ENCODE measurements around the gene LGR4.

Gene LGR4

GRCh38 chr11:27373856-27374602, 98.6 kb downstream of the LGR4 start:
- no peaks in the 10 kb centered on the region for H3K9me3 ChIP-seq (ENCODE audit: insufficient read depth, low read length)
- H3K9ac ChIP-seq (ENCODE audit: insufficient read length, low read depth): no peak overlapping the region
- no peak overlapping the region for H3K4me3 ChIP-seq (ENCODE audit: insufficient read length, low read depth)
- peaks cover 28% of the 10 kb centered on the region for H3K36me3 ChIP-seq (ENCODE audit: insufficient read depth, insufficient read length, low read length)
- no peaks in the 10 kb centered on the region for H3K4me1 ChIP-seq (ENCODE audit: insufficient read depth, insufficient read length)
- TF ChIP-seq ZNF274 (IDR thresholded peaks at IDR 0.05; ENCODE audit: low read depth, low read length) (no peak), SUZ12 (IDR thresholded peaks at IDR 0.05; ENCODE audit: extremely low read depth, insufficient read depth, insufficient read length) (no peak), YY1 (IDR thresholded peaks at IDR 0.05; ENCODE audit: insufficient read depth, insufficient read length) (no peak)
- H3K27me3 ChIP-seq (ENCODE audit: insufficient read depth, insufficient read length): no peaks in the 10 kb centered on the region
- no peak for DNase-seq (ENCODE audit: low read depth, low spot score)

DNA sequence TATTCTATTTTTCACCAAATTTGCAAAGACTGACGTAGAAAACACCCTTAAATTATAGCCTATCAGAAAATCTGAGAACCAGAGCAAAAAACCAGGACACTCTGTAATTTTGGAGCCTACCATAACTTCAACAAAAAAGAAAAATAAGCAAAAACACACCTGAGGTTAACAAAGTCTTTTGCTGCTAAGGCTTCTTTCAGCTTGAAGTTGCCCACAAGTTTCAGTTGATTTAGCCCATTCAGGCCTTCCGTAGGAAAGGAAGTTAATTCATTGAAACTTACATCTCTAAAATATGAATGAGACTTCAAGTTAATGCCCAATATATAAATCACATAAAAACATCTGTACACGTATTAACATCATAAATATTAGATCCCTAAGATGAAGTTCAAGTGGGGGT, 99.2 kb downstream of the LGR4 start:
- Histone ChIP-seq H3K36me3 (ENCODE audit: insufficient read depth, insufficient read length, low read length) (peaks cover 31% of the 10 kb centered on the region), H3K9ac (ENCODE audit: insufficient read length, low read depth) (no peak overlapping the region), H3K4me1 (ENCODE audit: insufficient read depth, insufficient read length) (no peaks in the 10 kb centered on the region), H3K9me3 (ENCODE audit: insufficient read depth, low read length) (no peaks in the 10 kb centered on the region), H3K4me3 (ENCODE audit: insufficient read length, low read depth) (no peak overlapping the region), H3K27me3 (ENCODE audit: insufficient read depth, insufficient read length) (no peaks in the 10 kb centered on the region)
- TF ChIP-seq SUZ12 (IDR thresholded peaks at IDR 0.05; ENCODE audit: extremely low read depth, insufficient read depth, insufficient read length) (no peak), ZNF274 (IDR thresholded peaks at IDR 0.05; ENCODE audit: low read depth, low read length) (no peak), YY1 (IDR thresholded peaks at IDR 0.05; ENCODE audit: insufficient read depth, insufficient read length) (no peak)
- DNase-seq (ENCODE audit: low read depth, low spot score): no peak

- Histone ChIP-seq H3K4me3 (ENCODE audit: insufficient read length, low read depth) (no peak overlapping the region), H3K9ac (ENCODE audit: insufficient read length, low read depth) (no peak overlapping the region), H3K36me3 (ENCODE audit: insufficient read depth, insufficient read length, low read length) (peaks cover 37% of the 10 kb centered on the region), H3K27me3 (ENCODE audit: insufficient read depth, insufficient read length) (no peaks in the 10 kb centered on the region), H3K4me1 (ENCODE audit: insufficient read depth, insufficient read length) (no peaks in the 10 kb centered on the region), H3K9me3 (ENCODE audit: insufficient read depth, low read length) (no peaks in the 10 kb centered on the region)
- TF ChIP-seq SUZ12 (IDR thresholded peaks at IDR 0.05; ENCODE audit: extremely low read depth, insufficient read depth, insufficient read length) (no peak), YY1 (IDR thresholded peaks at IDR 0.05; ENCODE audit: insufficient read depth, insufficient read length) (no peak), ZNF274 (IDR thresholded peaks at IDR 0.05; ENCODE audit: low read depth, low read length) (no peak)
- no peak for DNase-seq (ENCODE audit: low read depth, low spot score)
These were observed 100.4 kb downstream of the LGR4 start for GRCh38 chr11:27372164-27372563.

DNA sequence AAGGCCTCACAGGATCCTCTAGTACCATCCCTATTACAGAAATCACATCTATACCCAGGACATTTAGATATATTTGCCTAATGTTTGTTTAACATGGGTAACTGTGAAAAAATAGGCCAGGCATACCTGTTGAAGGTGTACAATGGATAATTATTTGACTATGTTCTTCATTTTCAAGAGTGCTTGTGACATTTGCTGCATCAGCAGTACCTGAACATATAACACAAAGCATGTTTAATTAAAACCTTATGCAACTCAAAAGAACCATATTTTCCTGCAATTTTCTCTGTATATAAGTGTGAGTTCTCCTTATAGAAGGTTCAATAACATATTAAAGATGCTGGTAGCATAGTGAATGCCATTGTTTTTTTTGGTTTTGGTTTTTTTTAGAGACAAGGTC, 101.1 kb downstream of the LGR4 start:
- H3K27me3 ChIP-seq (ENCODE audit: insufficient read depth, insufficient read length): no peaks in the 10 kb centered on the region
- DNase-seq (ENCODE audit: low read depth, low spot score): no peak
- peaks cover 37% of the 10 kb centered on the region for H3K36me3 ChIP-seq (ENCODE audit: insufficient read depth, insufficient read length, low read length)
- TF ChIP-seq YY1 (IDR thresholded peaks at IDR 0.05; ENCODE audit: insufficient read depth, insufficient read length) (no peak), ZNF274 (IDR thresholded peaks at IDR 0.05; ENCODE audit: low read depth, low read length) (no peak), SUZ12 (IDR thresholded peaks at IDR 0.05; ENCODE audit: extremely low read depth, insufficient read depth, insufficient read length) (no peak)
- H3K9me3 ChIP-seq (ENCODE audit: insufficient read depth, low read length): no peaks in the 10 kb centered on the region
- H3K4me3 ChIP-seq (ENCODE audit: insufficient read length, low read depth): no peak overlapping the region
- H3K4me1 ChIP-seq (ENCODE audit: insufficient read depth, insufficient read length): no peaks in the 10 kb centered on the region
- H3K9ac ChIP-seq (ENCODE audit: insufficient read length, low read depth): no peak overlapping the region

- peaks cover 37% of the 10 kb centered on the region for H3K36me3 ChIP-seq (ENCODE audit: insufficient read depth, insufficient read length, low read length)
- no peak for TF ChIP-seq ZNF274 (IDR thresholded peaks at IDR 0.05; ENCODE audit: low read depth, low read length)
- TF ChIP-seq YY1 (IDR thresholded peaks at IDR 0.05; ENCODE audit: insufficient read depth, insufficient read length): no peak
- no peak for TF ChIP-seq SUZ12 (IDR thresholded peaks at IDR 0.05; ENCODE audit: extremely low read depth, insufficient read depth, insufficient read length)
These were observed 102.2 kb downstream of the LGR4 start for GRCh38 chr11:27370374-27370773.

DNA sequence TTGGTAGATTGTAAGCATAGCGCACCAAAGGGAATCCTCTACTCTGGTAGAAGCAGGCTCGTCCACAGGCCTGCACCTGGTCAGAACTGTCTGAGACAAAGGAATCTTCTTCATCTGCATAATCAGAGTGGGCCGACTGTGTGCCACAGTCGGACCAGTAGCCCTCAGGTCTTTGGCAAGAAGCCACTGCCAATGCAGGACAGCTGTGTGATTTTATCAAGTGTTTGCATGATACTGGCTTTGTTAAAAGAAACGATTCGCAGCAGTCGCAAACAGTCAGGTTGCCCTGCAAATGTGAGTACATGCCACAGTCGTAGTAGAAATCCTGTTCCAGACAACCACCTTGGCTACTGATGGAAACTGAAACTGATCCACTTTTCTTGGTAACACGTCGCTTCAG, 104.7 kb downstream of the LGR4 start:
- Histone ChIP-seq H3K9me3 (ENCODE audit: insufficient read depth, low read length) (no peaks in the 10 kb centered on the region), H3K4me3 (ENCODE audit: insufficient read length, low read depth) (no peak overlapping the region), H3K4me1 (ENCODE audit: insufficient read depth, insufficient read length) (no peaks in the 10 kb centered on the region), H3K36me3 (ENCODE audit: insufficient read depth, insufficient read length, low read length) (peaks cover 33% of the 10 kb centered on the region), H3K27me3 (ENCODE audit: insufficient read depth, insufficient read length) (no peaks in the 10 kb centered on the region), H3K9ac (ENCODE audit: insufficient read length, low read depth) (no peak overlapping the region)
- TF ChIP-seq YY1 (IDR thresholded peaks at IDR 0.05; ENCODE audit: insufficient read depth, insufficient read length) (no peak), ZNF274 (IDR thresholded peaks at IDR 0.05; ENCODE audit: low read depth, low read length) (no peak), SUZ12 (IDR thresholded peaks at IDR 0.05; ENCODE audit: extremely low read depth, insufficient read depth, insufficient read length) (no peak)
- DNase-seq (ENCODE audit: low read depth, low spot score): no peak

More at GRCh38 chr11:27370374-27370773, 102.2 kb downstream of the LGR4 start:
- Histone ChIP-seq H3K4me3 (ENCODE audit: insufficient read length, low read depth) (no peak overlapping the region), H3K9me3 (ENCODE audit: insufficient read depth, low read length) (no peaks in the 10 kb centered on the region), H3K9ac (ENCODE audit: insufficient read length, low read depth) (no peak overlapping the region), H3K4me1 (ENCODE audit: insufficient read depth, insufficient read length) (no peaks in the 10 kb centered on the region), H3K27me3 (ENCODE audit: insufficient read depth, insufficient read length) (no peaks in the 10 kb centered on the region)
- no peak for DNase-seq (ENCODE audit: low read depth, low spot score)

GRCh38 chr11:27363576-27364117, 108.9 kb downstream of the LGR4 start:
- H3K4me3 ChIP-seq (ENCODE audit: insufficient read length, low read depth): peak overlapping the region; percentile 33
- no peaks in the 10 kb centered on the region for H3K27me3 ChIP-seq (ENCODE audit: insufficient read depth, insufficient read length)
- no peak for TF ChIP-seq YY1 (IDR thresholded peaks at IDR 0.05; ENCODE audit: insufficient read depth, insufficient read length)
- TF ChIP-seq SUZ12 (IDR thresholded peaks at IDR 0.05; ENCODE audit: extremely low read depth, insufficient read depth, insufficient read length): no peak
- no peak for TF ChIP-seq ZNF274 (IDR thresholded peaks at IDR 0.05; ENCODE audit: low read depth, low read length)
- no peaks in the 10 kb centered on the region for H3K4me1 ChIP-seq (ENCODE audit: insufficient read depth, insufficient read length)
- peaks cover 15% of the 10 kb centered on the region for H3K36me3 ChIP-seq (ENCODE audit: insufficient read depth, insufficient read length, low read length)
- DNase-seq (ENCODE audit: low read depth, low spot score): no peak
- H3K9ac ChIP-seq (ENCODE audit: insufficient read length, low read depth): peak overlapping the region; percentile 68
- H3K9me3 ChIP-seq (ENCODE audit: insufficient read depth, low read length): no peaks in the 10 kb centered on the region
